Measurements from ENCODE around the gene SSX4.
"Not testable (repeated sequence)": the region's sequence is repeated elsewhere in the genome, so short reads cannot be mapped to it uniquely, and the experiment has no call there.

DNA sequence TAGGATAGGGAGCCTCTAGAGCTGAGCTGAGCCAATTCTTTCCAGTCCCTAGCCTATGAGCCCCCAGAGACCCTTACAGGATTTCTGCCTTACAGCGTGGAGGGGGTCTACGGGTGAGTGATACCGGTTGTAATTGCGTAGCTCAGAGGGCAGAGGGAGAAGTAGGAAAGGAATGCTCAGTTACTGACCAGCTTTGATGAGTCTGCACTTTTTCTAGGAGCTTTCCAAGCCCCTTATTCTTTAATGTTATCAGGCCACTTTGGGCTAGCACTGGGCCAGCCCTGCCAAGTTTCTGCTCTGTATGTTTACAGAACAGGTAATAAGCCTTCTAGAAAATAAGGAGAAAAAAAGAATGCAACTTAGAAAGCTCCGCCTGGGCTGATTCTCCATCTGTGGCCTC lies 46.3 kb downstream of the SSX4 start:
- not testable (repeated sequence) for TF ChIP-seq EZH2 (IDR thresholded peaks at IDR 0.05); YY1 (IDR thresholded peaks at IDR 0.05; ENCODE audit: extremely low read depth, insufficient replicate concordance, low read depth, low read length); RAD21 (IDR thresholded peaks at IDR 0.05; ENCODE audit: low read depth); POLR2AphosphoS5 (IDR thresholded peaks at IDR 0.05; ENCODE audit: low read depth, low read length); POLR2A (IDR thresholded peaks at IDR 0.05; ENCODE audit: borderline replicate concordance, extremely low read depth, insufficient read depth, insufficient read length); ZNF274 (IDR thresholded peaks at IDR 0.05; ENCODE audit: low read depth, low read length); SIN3A (IDR thresholded peaks at IDR 0.05; ENCODE audit: low read depth)
- TF ChIP-seq, protein P1, sequence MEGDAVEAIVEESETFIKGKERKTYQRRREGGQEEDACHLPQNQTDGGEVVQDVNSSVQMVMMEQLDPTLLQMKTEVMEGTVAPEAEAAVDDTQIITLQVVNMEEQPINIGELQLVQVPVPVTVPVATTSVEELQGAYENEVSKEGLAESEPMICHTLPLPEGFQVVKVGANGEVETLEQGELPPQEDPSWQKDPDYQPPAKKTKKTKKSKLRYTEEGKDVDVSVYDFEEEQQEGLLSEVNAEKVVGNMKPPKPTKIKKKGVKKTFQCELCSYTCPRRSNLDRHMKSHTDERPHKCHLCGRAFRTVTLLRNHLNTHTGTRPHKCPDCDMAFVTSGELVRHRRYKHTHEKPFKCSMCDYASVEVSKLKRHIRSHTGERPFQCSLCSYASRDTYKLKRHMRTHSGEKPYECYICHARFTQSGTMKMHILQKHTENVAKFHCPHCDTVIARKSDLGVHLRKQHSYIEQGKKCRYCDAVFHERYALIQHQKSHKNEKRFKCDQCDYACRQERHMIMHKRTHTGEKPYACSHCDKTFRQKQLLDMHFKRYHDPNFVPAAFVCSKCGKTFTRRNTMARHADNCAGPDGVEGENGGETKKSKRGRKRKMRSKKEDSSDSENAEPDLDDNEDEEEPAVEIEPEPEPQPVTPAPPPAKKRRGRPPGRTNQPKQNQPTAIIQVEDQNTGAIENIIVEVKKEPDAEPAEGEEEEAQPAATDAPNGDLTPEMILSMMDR (IDR thresholded peaks at IDR 0.05 in 2 of 3, conservative IDR thresholded peaks at IDR 0.05 in 1 of 3; ENCODE audit: borderline replicate concordance in 1 of 3, insufficient read depth in 1 of 3, low read depth in 2 of 3, low read length in 2 of 3) = not testable (repeated sequence)
- TF ChIP-seq, protein P2, sequence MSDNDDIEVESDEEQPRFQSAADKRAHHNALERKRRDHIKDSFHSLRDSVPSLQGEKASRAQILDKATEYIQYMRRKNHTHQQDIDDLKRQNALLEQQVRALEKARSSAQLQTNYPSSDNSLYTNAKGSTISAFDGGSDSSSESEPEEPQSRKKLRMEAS (IDR thresholded peaks at IDR 0.05) = not testable (repeated sequence)

All from HCT116 (cell line).